ENCODE measurements around the gene TAOK3.
A peak's percentile ranks its signal among the peaks of the same experiment; 100 is the strongest.
"Not testable (repeated sequence)": the region's sequence is repeated elsewhere in the genome, so short reads cannot be mapped to it uniquely, and the experiment has no call there.

The TAOK3 gene

DNA sequence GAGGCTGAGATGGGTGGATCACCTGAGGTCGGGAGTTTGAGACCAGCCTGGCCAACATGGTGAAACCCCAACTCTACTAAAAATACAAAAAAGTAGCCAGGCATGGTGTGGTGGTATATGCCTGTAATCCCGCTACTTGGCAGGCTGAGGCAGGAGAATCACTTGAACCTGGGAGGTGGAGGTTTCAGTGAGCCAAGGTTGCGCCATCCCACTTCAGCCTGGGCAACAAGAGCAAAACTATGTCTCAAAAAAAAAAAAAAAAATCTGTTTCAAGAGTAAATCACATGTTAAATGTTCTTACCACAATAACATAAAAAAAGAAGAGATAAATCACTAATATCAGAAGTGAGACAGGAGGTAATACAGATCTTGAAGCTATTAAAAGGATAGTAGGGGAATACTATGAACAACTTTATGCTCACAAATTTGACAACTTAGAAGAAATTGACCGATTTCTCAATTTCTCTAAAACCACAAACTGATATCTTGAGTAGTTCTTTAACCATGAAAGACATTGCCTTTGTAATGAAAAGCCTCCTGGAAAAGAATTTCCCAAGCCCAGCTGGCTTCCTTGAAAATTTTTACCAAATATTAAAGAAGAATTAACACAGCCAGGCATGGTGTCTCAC lies 37.7 kb downstream of the TAOK3 start:
- Mint-ChIP-seq H3K9me3 (no peaks in the 10 kb centered on the region), H3K4me1 (peaks cover 48% of the 10 kb centered on the region), H3K27ac (no peak overlapping the region), H3K4me3 (no peak overlapping the region), H3K27me3 (no peaks in the 10 kb centered on the region), H3K36me3 (peaks cover 48% of the 10 kb centered on the region)
- ATAC-seq = no peak

DNA sequence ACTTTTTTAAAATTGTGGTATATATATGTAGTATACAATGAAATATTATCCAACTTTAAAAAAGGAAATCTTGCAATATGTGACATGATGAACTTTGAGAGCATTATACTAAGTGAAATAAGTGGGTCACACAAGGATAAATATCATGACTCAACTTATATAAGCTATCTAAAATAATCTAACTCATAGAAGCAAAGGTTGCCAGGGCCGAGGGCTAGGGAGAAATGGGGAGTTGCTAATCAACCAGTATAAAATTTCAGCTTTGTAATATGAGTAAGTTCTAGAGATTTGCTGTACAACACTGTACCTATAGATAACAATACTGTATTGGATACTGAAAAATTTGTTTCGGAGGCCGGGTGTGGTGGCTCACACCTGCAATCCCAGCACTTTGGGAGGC lies 38.5 kb downstream of the TAOK3 start:
- H3K9me3 Mint-ChIP-seq = no peaks in the 10 kb centered on the region
- no peak overlapping the region for H3K27ac Mint-ChIP-seq
- H3K4me1 Mint-ChIP-seq = peaks cover 52% of the 10 kb centered on the region
- no peak for ATAC-seq
- H3K4me3 Mint-ChIP-seq = no peak overlapping the region
- H3K27me3 Mint-ChIP-seq = no peaks in the 10 kb centered on the region
- H3K36me3 Mint-ChIP-seq = peaks cover 47% of the 10 kb centered on the region

DNA sequence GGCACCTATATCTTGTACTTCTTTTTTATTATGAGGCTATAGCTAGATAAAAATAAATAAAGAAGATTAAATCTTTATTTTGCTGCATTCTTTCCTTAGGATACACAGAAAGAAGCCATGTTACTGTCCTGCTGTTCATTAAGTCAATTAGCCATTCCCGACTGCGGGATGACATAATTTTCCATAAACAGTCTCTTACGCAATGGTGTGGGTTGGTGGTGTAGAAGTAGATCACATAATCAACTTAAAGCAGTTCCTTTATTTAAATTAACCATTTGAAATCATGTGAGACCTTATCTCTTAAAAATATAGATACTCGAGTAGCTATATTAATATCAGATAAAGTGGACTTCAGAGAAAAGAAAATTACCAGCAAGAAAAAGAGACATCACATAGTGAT lies 40.2 kb downstream of the TAOK3 start:
- Mint-ChIP-seq H3K9me3 (no peaks in the 10 kb centered on the region), H3K4me1 (peaks cover 59% of the 10 kb centered on the region), H3K36me3 (peaks cover 40% of the 10 kb centered on the region), H3K4me3 (no peak overlapping the region), H3K27ac (no peak overlapping the region), H3K27me3 (no peaks in the 10 kb centered on the region)
- ATAC-seq = no peak

DNA sequence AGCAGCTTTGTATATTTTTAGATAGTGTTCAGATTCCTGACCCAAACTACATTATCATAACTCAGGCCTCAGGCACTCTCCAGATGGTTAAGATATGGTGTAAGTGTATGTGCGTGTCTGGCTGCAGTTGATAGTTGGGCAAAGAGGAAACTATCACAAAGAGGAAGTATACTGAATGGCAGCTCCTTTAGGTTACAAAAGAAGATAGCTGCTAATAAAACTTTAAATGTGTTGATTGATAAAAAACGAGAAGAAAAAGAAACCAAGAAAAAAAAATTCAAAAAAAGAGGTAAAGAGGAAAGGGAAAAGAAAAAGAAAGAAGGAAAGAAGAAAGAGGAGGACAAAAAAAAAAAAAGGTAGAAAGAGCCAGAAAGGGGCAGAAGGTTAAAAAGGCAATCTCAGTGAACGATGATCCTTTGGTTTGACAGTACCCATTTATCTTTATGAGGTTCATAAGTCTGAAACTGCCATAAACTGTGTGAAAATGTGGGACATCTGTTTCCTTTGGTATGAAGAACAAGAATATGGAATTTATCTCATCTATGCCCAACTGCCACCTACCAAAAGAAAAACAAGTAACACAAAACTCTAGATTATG lies 42.2 kb downstream of the TAOK3 start:
- no peaks in the 10 kb centered on the region for H3K9me3 Mint-ChIP-seq
- no peaks in the 10 kb centered on the region for H3K27me3 Mint-ChIP-seq
- H3K27ac Mint-ChIP-seq = peak overlapping the region; percentile 96
- H3K4me1 Mint-ChIP-seq = peaks cover 47% of the 10 kb centered on the region
- ATAC-seq = peak; percentile 94
- H3K36me3 Mint-ChIP-seq = peaks cover 29% of the 10 kb centered on the region
- peak overlapping the region; percentile 72 for H3K4me3 Mint-ChIP-seq

DNA sequence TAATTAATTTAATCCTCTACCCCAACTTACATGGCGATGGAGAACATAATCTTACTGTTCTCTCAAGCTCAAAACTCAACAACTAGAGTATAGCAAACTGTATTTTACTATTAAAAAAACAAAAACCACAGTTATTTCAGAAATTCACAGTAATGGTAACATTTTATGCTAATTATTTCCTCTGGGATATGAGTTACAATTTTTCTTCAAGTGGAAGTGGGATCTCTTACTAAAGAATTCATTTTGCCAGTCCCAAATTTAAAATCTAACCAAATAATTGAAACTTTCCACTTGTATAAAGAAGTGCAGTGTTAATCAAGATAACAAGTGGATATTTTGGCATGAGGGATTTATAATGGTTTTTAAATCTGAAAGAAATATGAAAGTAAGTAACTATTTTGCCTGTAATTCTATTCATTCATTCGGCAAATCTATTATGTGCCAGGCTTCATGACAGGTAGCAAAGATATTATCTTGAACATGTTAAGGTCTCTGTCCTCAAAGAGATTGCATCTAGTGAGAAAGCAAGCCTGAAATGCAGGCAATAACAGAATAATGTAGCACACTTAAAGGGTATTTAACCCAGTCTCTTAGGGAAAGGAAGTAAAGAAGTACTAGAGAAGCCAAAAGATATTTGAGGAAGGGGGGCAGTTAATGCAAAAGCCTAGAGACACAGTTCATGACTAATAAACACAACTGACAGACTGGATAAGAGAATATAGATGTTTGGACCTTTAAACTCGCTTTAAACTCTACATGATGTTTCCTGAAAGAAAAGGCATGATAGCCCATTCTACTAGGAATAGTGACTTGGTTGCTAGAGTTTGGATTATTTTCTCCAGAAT lies 44.0 kb downstream of the TAOK3 start:
- Mint-ChIP-seq H3K36me3 (peaks cover 24% of the 10 kb centered on the region), H3K9me3 (no peaks in the 10 kb centered on the region), H3K4me1 (peaks cover 54% of the 10 kb centered on the region), H3K4me3 (no peak overlapping the region), H3K27ac (peak overlapping the region; percentile 70), H3K27me3 (no peaks in the 10 kb centered on the region)
- no peak for ATAC-seq

DNA sequence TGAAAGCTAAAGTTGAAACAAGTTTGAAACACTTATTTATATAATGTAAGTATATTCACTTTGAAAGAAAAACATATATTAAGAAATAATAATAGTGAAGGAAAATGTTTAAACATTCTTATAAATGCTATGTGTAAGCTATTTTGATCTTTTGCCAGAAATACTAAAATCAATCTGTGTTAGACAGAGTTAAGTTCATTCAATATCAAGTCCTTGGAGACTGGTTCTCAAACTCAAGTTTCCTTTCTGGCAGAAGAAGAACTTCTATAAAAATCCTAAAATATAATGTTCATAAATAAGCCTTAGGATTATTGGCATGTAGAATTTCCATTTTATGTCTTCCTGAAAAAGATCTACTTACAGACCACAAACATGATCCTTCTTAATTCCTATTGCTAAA lies 45.3 kb downstream of the TAOK3 start:
- Mint-ChIP-seq H3K4me1 (peaks cover 45% of the 10 kb centered on the region), H3K27me3 (no peaks in the 10 kb centered on the region), H3K9me3 (no peaks in the 10 kb centered on the region), H3K36me3 (peaks cover 12% of the 10 kb centered on the region), H3K4me3 (no peak overlapping the region), H3K27ac (peak overlapping the region; percentile 70)
- ATAC-seq = no peak

DNA sequence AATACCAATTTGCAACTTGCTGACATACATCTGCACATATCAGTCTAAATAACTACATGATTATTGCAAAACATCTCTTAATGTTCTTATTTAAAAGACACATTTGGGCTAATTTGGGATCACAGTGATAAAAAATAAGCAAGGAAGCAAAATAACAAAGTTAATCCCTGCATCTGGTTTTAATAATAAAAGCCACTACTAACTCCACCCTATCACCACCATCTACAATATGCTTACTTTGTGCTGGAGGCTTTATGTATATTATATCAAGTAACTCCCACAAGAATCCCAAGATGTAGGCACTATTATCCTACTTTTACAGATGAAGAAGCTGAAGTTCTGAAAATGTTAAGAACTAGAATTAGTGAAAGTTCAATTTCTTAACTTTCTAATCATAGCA lies 45.7 kb downstream of the TAOK3 start:
- H3K27ac Mint-ChIP-seq = no peak overlapping the region
- H3K4me3 Mint-ChIP-seq = no peak overlapping the region
- H3K27me3 Mint-ChIP-seq = no peaks in the 10 kb centered on the region
- no peak for ATAC-seq
- peaks cover 12% of the 10 kb centered on the region for H3K36me3 Mint-ChIP-seq
- H3K9me3 Mint-ChIP-seq = no peaks in the 10 kb centered on the region
- peaks cover 45% of the 10 kb centered on the region for H3K4me1 Mint-ChIP-seq

DNA sequence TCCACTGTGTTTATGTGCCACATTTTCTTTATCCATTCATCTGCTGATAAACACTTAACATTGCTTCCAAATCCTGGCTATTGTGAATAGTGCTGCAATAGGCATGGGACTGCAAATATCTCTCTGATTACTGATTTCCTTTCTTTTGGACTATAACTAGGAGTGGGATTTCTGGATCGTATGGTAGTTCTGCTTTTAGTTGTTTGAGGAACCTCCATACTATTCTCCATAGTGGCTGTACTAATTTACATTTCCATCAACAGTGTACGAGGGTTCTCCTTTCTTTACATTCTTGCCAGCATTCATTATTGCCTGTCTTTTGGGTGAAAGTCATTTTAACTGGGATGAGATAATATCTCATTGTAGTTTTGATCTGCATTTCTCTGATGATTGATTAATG lies 47.6 kb downstream of the TAOK3 start:
- no peak overlapping the region for H3K27ac Mint-ChIP-seq
- H3K9me3 Mint-ChIP-seq = no peaks in the 10 kb centered on the region
- H3K36me3 Mint-ChIP-seq = peaks cover 12% of the 10 kb centered on the region
- H3K27me3 Mint-ChIP-seq = no peaks in the 10 kb centered on the region
- peaks cover 48% of the 10 kb centered on the region for H3K4me1 Mint-ChIP-seq
- ATAC-seq = no peak
- no peak overlapping the region for H3K4me3 Mint-ChIP-seq

DNA sequence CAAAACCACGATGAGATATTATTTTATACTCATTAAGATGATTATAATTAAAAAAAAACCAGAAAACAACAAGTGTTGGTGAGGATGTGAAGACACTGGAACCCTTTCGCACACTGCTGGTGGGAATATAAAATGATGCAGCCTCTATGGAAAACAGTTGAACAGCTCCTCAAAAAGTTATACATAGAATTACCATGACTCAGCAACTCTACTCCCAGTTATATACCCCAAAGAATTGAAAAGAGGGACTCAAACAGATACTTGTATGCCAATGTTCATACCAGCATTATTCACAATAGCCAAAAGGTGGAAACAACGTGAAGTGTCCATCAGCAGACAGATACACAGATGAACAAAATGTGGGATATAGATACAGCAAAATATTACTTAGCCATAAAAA lies 53.1 kb downstream of the TAOK3 start:
- Mint-ChIP-seq H3K4me3 (no peak overlapping the region), H3K9me3 (no peaks in the 10 kb centered on the region), H3K27me3 (no peaks in the 10 kb centered on the region), H3K4me1 (peaks cover 47% of the 10 kb centered on the region), H3K36me3 (peaks cover 44% of the 10 kb centered on the region), H3K27ac (no peak overlapping the region)
- no peak for ATAC-seq

DNA sequence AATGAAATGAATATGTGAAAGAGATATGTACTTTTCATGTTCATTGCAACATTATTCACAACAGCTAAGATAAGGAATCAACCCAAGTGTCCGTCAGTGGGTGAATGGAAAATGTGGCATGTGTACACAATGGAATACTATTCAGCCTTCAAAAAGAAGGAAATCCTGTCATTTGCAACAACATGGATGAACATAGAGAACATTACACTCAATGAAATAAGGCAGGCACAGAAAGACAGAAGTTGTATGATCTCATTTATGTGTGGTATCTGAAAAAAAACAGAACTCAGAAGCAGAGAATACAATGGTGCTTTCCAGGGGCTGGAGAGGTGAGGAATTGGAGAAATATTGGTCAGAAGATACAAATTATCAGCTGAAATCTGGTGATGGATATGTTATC lies 54.0 kb downstream of the TAOK3 start:
- H3K27me3 Mint-ChIP-seq = no peaks in the 10 kb centered on the region
- ATAC-seq = no peak
- peaks cover 45% of the 10 kb centered on the region for H3K4me1 Mint-ChIP-seq
- H3K9me3 Mint-ChIP-seq = no peaks in the 10 kb centered on the region
- no peak overlapping the region for H3K4me3 Mint-ChIP-seq
- H3K27ac Mint-ChIP-seq = no peak overlapping the region
- H3K36me3 Mint-ChIP-seq = peaks cover 44% of the 10 kb centered on the region

DNA sequence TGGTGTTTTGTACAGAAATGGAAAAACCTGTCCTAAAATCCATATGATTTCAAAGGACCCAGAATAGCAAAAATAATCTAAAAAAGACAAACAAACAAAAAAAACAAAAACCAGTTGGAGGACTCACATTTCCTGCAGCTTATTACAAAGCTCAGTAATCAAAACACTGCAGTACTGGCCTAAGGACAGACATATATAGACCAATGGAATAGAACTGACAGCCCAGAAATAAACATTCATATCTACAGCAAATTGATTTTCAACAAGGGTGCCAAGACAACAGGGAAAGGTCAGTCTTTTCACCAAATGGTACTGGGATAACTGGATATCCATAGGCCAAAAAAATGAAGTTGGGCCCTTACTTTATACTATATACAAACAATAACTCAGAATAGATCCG lies 55.0 kb downstream of the TAOK3 start:
- ATAC-seq = no peak
- peaks cover 44% of the 10 kb centered on the region for H3K36me3 Mint-ChIP-seq
- H3K27me3 Mint-ChIP-seq = no peaks in the 10 kb centered on the region
- H3K9me3 Mint-ChIP-seq = no peaks in the 10 kb centered on the region
- peaks cover 48% of the 10 kb centered on the region for H3K4me1 Mint-ChIP-seq
- H3K4me3 Mint-ChIP-seq = no peak overlapping the region
- H3K27ac Mint-ChIP-seq = no peak overlapping the region

DNA sequence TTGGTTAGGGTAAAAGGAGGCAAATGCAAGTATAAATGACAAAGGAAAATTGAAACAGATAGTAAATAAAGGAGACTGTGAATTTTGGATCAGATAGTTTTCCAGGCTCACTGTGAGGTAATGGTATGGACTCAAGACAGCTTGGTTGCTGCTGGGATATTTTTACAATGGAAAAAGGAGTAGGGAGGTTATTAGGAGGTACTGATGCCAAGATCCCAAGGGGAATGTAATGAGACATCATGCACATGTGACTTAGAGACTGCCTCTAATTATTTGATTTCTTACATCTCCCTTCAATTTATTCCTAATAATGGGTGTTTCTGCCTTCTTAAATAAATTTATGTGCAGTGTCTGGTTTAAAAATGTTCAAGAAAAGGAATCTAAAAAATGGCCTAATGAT lies 56.9 kb downstream of the TAOK3 start:
- Mint-ChIP-seq H3K36me3 (peaks cover 39% of the 10 kb centered on the region), H3K27ac (no peak overlapping the region), H3K27me3 (no peaks in the 10 kb centered on the region), H3K4me1 (peaks cover 55% of the 10 kb centered on the region), H3K9me3 (no peaks in the 10 kb centered on the region), H3K4me3 (no peak overlapping the region)
- no peak for ATAC-seq

DNA sequence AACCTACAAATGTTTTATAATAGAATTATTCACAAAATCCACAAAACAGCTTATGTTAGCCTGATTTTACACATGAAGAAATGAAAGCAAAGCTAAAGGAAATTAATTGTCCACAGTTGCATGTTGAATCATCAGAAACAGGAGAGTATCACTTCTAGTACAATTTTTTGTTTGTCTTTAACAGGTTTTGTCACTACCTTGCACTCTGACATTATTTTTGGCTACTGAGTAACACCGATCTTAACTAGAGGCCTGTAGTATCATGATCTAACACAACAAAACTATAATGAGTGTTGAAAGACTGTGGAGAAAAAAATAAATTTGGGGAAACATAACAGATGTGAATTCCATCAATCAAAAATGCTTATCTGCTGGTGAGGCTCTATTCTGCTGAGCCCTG lies 60.1 kb downstream of the TAOK3 start:
- no peak overlapping the region for H3K4me3 Mint-ChIP-seq
- no peak for ATAC-seq
- peaks cover 51% of the 10 kb centered on the region for H3K4me1 Mint-ChIP-seq
- peak overlapping the region; percentile 53 for H3K27ac Mint-ChIP-seq
- peaks cover 20% of the 10 kb centered on the region for H3K36me3 Mint-ChIP-seq
- no peaks in the 10 kb centered on the region for H3K27me3 Mint-ChIP-seq
- no peaks in the 10 kb centered on the region for H3K9me3 Mint-ChIP-seq

DNA sequence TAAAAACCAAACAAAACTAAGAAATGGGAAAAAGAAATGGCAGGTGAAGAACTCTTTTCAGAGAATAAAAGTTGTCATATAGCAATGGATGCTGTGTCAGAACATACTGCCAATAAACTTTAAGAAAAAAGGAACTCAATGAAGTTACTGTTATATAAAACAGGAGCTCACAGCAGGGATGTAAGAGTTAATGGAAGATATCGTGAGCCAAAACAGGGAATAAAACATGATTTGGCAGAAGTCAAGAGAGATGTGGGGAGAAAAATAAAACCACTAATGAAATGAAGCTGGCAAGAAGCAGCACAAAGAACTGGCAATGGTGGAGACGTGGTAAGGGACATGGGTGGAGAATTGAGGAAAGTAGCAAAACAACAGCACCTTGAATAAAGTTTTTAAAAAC lies 61.0 kb downstream of the TAOK3 start:
- Mint-ChIP-seq H3K4me3 (no peak overlapping the region), H3K9me3 (no peaks in the 10 kb centered on the region), H3K36me3 (peaks cover 17% of the 10 kb centered on the region), H3K4me1 (peaks cover 57% of the 10 kb centered on the region), H3K27me3 (no peaks in the 10 kb centered on the region), H3K27ac (no peak overlapping the region)
- no peak for ATAC-seq

DNA sequence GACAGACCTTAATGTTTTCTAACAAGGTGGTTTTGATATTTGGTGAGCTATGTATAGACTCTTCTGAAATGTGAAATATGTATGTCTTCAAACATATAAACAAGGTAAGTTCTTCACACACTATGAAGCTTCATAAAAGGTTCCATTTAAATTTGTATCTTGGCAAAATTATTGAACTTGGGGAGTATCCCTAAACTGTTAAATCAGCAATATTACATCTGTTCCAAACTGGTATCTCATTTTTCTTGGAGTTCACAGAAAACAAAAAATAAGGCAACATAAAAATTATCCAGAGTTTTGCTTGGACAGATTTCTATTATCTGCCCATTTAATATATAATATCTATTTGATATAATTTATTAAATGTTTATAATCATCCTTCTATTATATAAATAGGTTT lies 62.4 kb downstream of the TAOK3 start:
- Mint-ChIP-seq H3K4me1 (peaks cover 45% of the 10 kb centered on the region), H3K36me3 (peaks cover 5% of the 10 kb centered on the region), H3K4me3 (no peak overlapping the region), H3K9me3 (no peaks in the 10 kb centered on the region), H3K27ac (no peak overlapping the region), H3K27me3 (no peaks in the 10 kb centered on the region)
- ATAC-seq = no peak

DNA sequence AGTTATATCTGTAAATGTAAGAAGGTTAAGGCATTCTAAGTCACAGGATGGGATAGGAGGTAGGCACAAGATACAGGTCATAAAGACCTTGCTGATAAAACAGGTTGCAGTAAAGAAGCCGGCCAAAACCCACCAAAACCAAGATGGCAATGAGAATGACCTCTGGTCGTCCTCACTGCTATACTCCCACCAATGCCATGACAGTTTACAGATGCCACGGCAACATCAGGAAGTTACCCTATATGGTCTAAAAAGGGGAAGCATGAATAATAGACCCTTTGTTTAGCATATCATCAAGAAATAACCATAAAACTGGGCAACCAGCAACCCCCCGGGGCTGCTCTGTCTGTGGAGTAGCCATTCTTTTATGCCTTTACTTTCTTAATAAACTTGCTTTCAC lies 64.7 kb downstream of the TAOK3 start:
- ATAC-seq, H3K27me3 Mint-ChIP-seq, H3K4me3 Mint-ChIP-seq, H3K36me3 Mint-ChIP-seq, H3K27ac Mint-ChIP-seq, H3K9me3 Mint-ChIP-seq: not testable (repeated sequence)
- H3K4me1 Mint-ChIP-seq = peaks cover 43% of the 10 kb centered on the region
